Smooth muscle cell (in vitro differentiated cells): ENCODE measurements around the gene PCSK1N. TPM values are rescaled to one million over a fixed set of nuclear protein-coding genes. Genes with fewer than 3 reads are reported as not detected.

ENCODE experiments used
- DNase-seq: peaks from one replicate; lab custom pipeline; 2025; ENCODE audit not compliant: unreplicated experiment; lab: John Stamatoyannopoulos, UW
- H2AFZ ChIP-seq: fragments of 200-600 bp; sonication (generic); 2 replicates; pipeline ENCODE4 v1.6.0; 2016; ENCODE audit warnings: antibody characterized with exemption, low read depth, mild to moderate bottlenecking
- H3F3A ChIP-seq: fragments of 200-600 bp; sonication (generic); 2 replicates; pipeline ENCODE4 v1.6.0; 2017; ENCODE audit warnings: antibody characterized with exemption, low read depth
- H3K27ac ChIP-seq: fragments of 200-600 bp; sonication (generic); 2 replicates; pipeline ENCODE4 v1.5.1; 2016; ENCODE audit warnings: low read depth, mild to moderate bottlenecking
- H3K27me3 ChIP-seq: fragments of 200-600 bp; sonication (generic); 2 replicates; pipeline ENCODE4 v1.6.1; 2016; ENCODE audit warnings: low read depth, mild to moderate bottlenecking
- H3K36me3 ChIP-seq: fragments of 200-600 bp; sonication (generic); 2 replicates; pipeline ENCODE4 v1.5.1; 2016; ENCODE audit warnings: low read depth
- H3K4me1 ChIP-seq: fragments of 200-600 bp; sonication (generic); 2 replicates; pipeline ENCODE4 v1.5.1; 2016; ENCODE audit warnings: low read depth
- H3K4me2 ChIP-seq: fragments of 200-600 bp; sonication (generic); 2 replicates; pipeline ENCODE4 v1.6.0; 2016; ENCODE audit warnings: mild to moderate bottlenecking
- H3K4me3 ChIP-seq: fragments of 200-600 bp; sonication (generic); 2 replicates; pipeline ENCODE4 v1.5.1; 2016; ENCODE audit warnings: mild to moderate bottlenecking
- H3K79me2 ChIP-seq: fragments of 200-600 bp; sonication (generic); 2 replicates; pipeline ENCODE4 v1.6.0; 2016; ENCODE audit warnings: low read depth, mild to moderate bottlenecking
- H3K9ac ChIP-seq: fragments of 200-600 bp; sonication (generic); 2 replicates; pipeline ENCODE4 v1.6.0; 2016; ENCODE audit warnings: low read depth
- H3K9me3 ChIP-seq: fragments of 200-600 bp; sonication (generic); replicated peaks from 2 replicates; pipeline ENCODE4 v1.5.1; 2016; ENCODE audit warnings: low read depth
- H4K20me1 ChIP-seq: fragments of 200-600 bp; sonication (generic); 2 replicates; pipeline ENCODE4 v1.6.0; 2016; ENCODE audit warnings: low read depth
- WGBS: methylation state at CpG from one replicate; pipeline ENCODE4 v1.1.7; 2016; ENCODE audit warnings: low lambda C conversion rate; 5-methylcytosine and 5-hydroxymethylcytosine counted together
- polyA plus RNA-seq: library from polyadenylated mRNA; unstranded; fragments of >200 nt; fragmentation: Nextera tagmentation; extraction: Ambion mirVana; gene quantifications from 2 replicates; pipeline ENCODE4 v1.2.1, GENCODE V29; 2016
- total RNA-seq: library from RNA; depleted of rRNA; stranded (reverse); fragments of >200 nt; gene quantifications from 2 replicates; pipeline ENCODE4 v1.2.3, GENCODE V29; 2014
- TF ChIP-seq, protein P1 (sequence below): fragments of 200-600 bp; sonication (generic); IDR thresholded peaks from 2 replicates; pipeline ENCODE4 v1.5.1; 2017; ENCODE audit warnings: borderline replicate concordance, mild to moderate bottlenecking, antibody characterized with exemption; ENCODE audit not compliant: insufficient read depth, poor library complexity, severe bottlenecking

PCSK1N gene
- total and polyA plus RNA-seq, 2 experiments from 2014 or later, result 11.6 to 14.4 TPM

DNA sequence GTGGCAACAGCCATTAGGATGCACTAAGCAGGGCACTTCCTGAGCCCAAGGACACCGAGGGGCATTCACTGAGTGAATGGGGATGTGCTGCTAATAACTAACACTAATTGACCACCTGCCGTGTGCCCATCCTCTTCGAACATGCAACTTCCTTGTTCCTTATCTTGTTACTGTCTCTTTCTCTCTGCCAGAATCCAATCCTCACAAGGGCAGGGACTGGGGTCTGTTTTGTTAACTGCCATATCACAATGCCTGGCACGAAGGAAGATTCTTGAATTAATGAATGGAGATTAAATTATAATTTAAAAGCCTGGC, 7.8 kb downstream of the PCSK1N start:
- Histone ChIP-seq H3K27me3 (peaks cover 22% of the 10 kb centered on the region), H3K9me3 (no peaks in the 10 kb centered on the region), H2AFZ (no peak overlapping the region), H3K27ac (no peak overlapping the region), H3K4me2 (no peak overlapping the region), H3K9ac (no peak overlapping the region), H3K36me3 (peaks cover 2% of the 10 kb centered on the region), H3K4me3 (no peak overlapping the region), H3F3A (no peaks in the 10 kb centered on the region), H3K4me1 (no peaks in the 10 kb centered on the region), H3K79me2 (no peaks in the 10 kb centered on the region), H4K20me1 (no peaks in the 10 kb centered on the region)
- 58% methylated on average over 4 of the region's 4 CpGs for WGBS
- DNase-seq, result no peak
- TF ChIP-seq, protein P1, sequence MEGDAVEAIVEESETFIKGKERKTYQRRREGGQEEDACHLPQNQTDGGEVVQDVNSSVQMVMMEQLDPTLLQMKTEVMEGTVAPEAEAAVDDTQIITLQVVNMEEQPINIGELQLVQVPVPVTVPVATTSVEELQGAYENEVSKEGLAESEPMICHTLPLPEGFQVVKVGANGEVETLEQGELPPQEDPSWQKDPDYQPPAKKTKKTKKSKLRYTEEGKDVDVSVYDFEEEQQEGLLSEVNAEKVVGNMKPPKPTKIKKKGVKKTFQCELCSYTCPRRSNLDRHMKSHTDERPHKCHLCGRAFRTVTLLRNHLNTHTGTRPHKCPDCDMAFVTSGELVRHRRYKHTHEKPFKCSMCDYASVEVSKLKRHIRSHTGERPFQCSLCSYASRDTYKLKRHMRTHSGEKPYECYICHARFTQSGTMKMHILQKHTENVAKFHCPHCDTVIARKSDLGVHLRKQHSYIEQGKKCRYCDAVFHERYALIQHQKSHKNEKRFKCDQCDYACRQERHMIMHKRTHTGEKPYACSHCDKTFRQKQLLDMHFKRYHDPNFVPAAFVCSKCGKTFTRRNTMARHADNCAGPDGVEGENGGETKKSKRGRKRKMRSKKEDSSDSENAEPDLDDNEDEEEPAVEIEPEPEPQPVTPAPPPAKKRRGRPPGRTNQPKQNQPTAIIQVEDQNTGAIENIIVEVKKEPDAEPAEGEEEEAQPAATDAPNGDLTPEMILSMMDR, result no peak

DNA sequence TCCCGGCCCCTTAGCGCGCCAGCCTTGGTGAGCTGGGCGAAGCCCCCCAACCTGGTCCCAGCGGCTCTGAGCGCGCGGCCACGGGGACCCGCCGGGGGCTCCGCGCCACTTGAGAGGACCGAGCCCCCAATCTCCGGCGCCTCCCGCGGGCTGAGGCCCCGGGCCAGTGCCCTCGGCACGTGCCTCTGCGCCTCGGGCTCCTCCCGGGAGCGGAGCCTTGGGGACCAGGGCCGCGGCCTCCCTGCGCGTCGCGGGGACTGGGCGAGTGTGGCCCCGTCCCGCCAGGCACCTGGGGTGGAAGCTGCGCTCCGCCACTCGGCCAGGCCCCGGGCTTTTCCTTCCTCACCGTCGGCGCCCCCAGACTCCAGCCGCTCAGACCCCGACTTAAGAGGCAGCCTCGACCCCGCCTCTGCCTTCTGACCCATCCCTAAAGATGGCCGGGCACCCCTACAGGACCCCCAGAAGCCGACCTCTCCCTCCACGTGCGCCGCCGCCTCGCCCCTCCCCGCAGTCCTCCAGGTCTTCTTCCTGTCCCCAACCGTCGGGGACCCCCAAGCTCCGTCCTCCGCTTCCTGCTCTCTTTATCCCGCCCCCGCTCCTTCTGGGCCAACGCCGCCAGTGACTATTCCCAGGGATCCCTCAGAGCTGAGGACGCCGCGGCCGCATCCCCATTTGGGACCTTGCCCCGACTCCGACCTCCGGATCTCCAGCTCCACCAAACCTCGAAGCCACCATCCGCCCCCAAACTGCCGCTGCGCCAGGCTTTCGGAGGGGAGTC, 8.3 kb downstream of the PCSK1N start:
- Histone ChIP-seq H3K36me3 (peaks cover 2% of the 10 kb centered on the region), H3K9ac (no peak overlapping the region), H4K20me1 (no peaks in the 10 kb centered on the region), H3K27ac (no peak overlapping the region), H3F3A (no peaks in the 10 kb centered on the region), H3K79me2 (no peaks in the 10 kb centered on the region), H3K4me2 (no peak overlapping the region), H2AFZ (no peak overlapping the region), H3K27me3 (peaks cover 16% of the 10 kb centered on the region), H3K4me1 (no peaks in the 10 kb centered on the region), H3K4me3 (no peak overlapping the region), H3K9me3 (no peaks in the 10 kb centered on the region)
- DNase-seq, result no peak
- TF ChIP-seq, protein P1, result no peak
- WGBS, result 65% methylated on average over 22 of the region's 73 CpGs

DNA sequence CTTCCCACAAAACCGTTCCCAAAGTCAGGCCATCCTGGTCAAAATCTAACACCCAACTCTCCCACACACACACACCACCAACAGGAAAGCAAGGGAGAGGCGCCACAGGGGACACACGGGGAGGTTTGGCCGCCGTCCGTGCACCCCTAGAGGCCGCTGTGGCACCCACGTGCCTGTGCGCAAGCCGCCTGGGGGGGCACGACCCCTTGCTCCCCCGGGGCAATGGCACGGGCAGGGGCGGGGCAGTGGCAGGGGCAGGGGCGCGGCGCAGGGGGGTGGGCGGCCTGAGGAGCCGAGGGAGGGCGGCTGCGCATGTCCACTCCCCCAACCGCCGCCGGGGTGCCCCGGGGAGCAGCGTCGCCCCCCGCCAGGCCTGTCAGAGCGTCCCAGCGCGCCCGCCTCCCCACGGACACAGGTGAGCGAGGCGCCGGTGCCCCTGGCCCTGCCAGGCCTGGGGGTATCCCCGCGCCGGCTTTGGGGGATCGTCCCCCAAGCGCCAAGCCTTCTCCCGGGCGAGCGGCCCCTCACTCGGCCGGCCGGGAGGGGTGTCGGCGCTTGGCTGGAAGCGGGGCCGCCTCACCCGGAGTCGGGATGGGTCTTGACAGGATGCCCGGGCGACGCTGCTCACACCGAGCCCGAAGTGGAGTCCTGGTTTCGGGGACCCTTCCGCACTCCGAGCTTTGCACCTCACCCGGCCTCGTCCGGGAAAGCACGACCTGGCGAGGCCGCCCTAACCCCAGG, 9.1 kb downstream of the PCSK1N start, which contains the start of gene ERAS:
Gene ERAS, plus strand, starts transcription at position 379 of the 741 bp plus-strand sequence. CDS start 2,611 bp downstream, outside the sequence.
- 86% methylated on average over 31 of the region's 67 CpGs for whole genome bisulfite sequencing
- TF ChIP-seq, protein P1, result no peak

More for the DNA sequence above, 9.1 kb downstream of the PCSK1N start, which contains the start of gene ERAS:
- H3K4me3 ChIP-seq, result no peak within 1 kb of the TSS
- no peak within 1 kb of the TSS for H3K27ac ChIP-seq
- no peaks in the 10 kb centered on the region for H3K4me1 ChIP-seq
- no peaks in the 10 kb centered on the region for H3K79me2 ChIP-seq
- H3F3A ChIP-seq, result no peaks in the 10 kb centered on the region
- no peak within 1 kb of the TSS for H2AFZ ChIP-seq
- no peak for DNase-seq
- no peak within 1 kb of the TSS for H3K9ac ChIP-seq
- peaks cover 11% of the 10 kb centered on the region for H3K27me3 ChIP-seq
- H3K36me3 ChIP-seq, result peaks cover 2% of the 10 kb centered on the region
- H3K4me2 ChIP-seq, result no peak within 1 kb of the TSS
- no peaks in the 10 kb centered on the region for H3K9me3 ChIP-seq
- no peaks in the 10 kb centered on the region for H4K20me1 ChIP-seq
